HepG2 (cell line): ENCODE measurements around the gene ETFA. TPM values are rescaled to one million over a fixed set of nuclear protein-coding genes. Genes with fewer than 3 reads are reported as not detected.

Source experiments
- BORCS8-MEF2B ChIP-seq: sonication (generic); formaldehyde crosslinking; IDR thresholded peaks from 2 replicates; pipeline ENCODE4 v1.8.0; 2022; ENCODE audit warnings: mild to moderate bottlenecking, missing genetic modification reagents
- CBFB ChIP-seq: sonication (generic); formaldehyde crosslinking; IDR thresholded peaks from 2 replicates; pipeline ENCODE4 v1.4.0; 2020; ENCODE audit warnings: missing genetic modification reagents
- ESRRA ChIP-seq: sonication (generic); formaldehyde crosslinking; IDR thresholded peaks from 2 replicates; pipeline ENCODE4 v1.5.1; 2020; ENCODE audit warnings: mild to moderate bottlenecking, low read depth, missing genetic modification reagents
- GATAD1 ChIP-seq: IDR thresholded peaks from 2 replicates; pipeline ENCODE4 v1.6.1; 2016; ENCODE audit warnings: missing genetic modification reagents, missing compliant biosample characterization
- KAT8 ChIP-seq: IDR thresholded peaks from 2 replicates; pipeline ENCODE4 v1.6.1; 2016; ENCODE audit warnings: missing genetic modification reagents, missing compliant biosample characterization
- LCORL ChIP-seq, 2 experiments: fragments of 450-650 bp in 1 of 2; sonication (generic) in 1 of 2; formaldehyde crosslinking in 1 of 2; IDR thresholded peaks; 2 replicates each; pipeline versions ENCODE4 v1.5.0 to v1.6.1; 2017 to 2020; ENCODE audit warnings: antibody characterized with exemption in 1 of 2, missing genetic modification reagents in 1 of 2
- NPAS2 ChIP-seq: sonication (generic); formaldehyde crosslinking; IDR thresholded peaks from 2 replicates; pipeline ENCODE4 v1.8.0; 2022; ENCODE audit warnings: mild to moderate bottlenecking, missing genetic modification reagents, borderline replicate concordance
- RBM22 ChIP-seq: fragments of 200-400 bp; formaldehyde crosslinking; optimal IDR thresholded peaks from 2 replicates; pipeline ENCODE3; 2017; ENCODE audit warnings: mild to moderate bottlenecking, low read length, moderate library complexity
- SMAD1 ChIP-seq: sonication (generic); formaldehyde crosslinking; IDR thresholded peaks from 2 replicates; pipeline ENCODE4 v1.4.0; 2020; ENCODE audit warnings: missing genetic modification reagents, low read depth, mild to moderate bottlenecking, borderline replicate concordance
- TCF12 ChIP-seq, 2 experiments: fragments of 450-650 bp in 1 of 2; sonication (generic) in 1 of 2; formaldehyde crosslinking in 1 of 2; IDR thresholded peaks; 2 replicates each; pipeline versions ENCODE4 v1.6.1 to v1.8.0; 2017 to 2022; ENCODE audit warnings: antibody characterized with exemption in 1 of 2, mild to moderate bottlenecking in 1 of 2, missing genetic modification reagents in 1 of 2, moderate library complexity in 1 of 2
- ZBTB21 ChIP-seq: sonication (generic); formaldehyde crosslinking; IDR thresholded peaks from 2 replicates; pipeline ENCODE4 v1.4.0; 2020; ENCODE audit warnings: missing genetic modification reagents
- ZBTB26 ChIP-seq: IDR thresholded peaks from 2 replicates; pipeline ENCODE4 v1.6.1; 2016; ENCODE audit warnings: missing compliant biosample characterization, missing genetic modification reagents, borderline replicate concordance
- ZFP91 ChIP-seq: sonication (generic); formaldehyde crosslinking; IDR thresholded peaks from 2 replicates; pipeline ENCODE4 v1.9.0; 2022; ENCODE audit warnings: missing genetic modification reagents, mild to moderate bottlenecking, borderline replicate concordance
- ZNF138 ChIP-seq: sonication (generic); formaldehyde crosslinking; IDR thresholded peaks from 2 replicates; pipeline ENCODE4 v1.5.0; 2020; ENCODE audit warnings: mild to moderate bottlenecking, low read depth, missing genetic modification reagents
- ZNF143 ChIP-seq: sonication (generic); formaldehyde crosslinking; IDR thresholded peaks from 2 replicates; pipeline ENCODE4 v1.4.0; 2020; ENCODE audit warnings: missing genetic modification reagents
- ZNF232 ChIP-seq: sonication (generic); formaldehyde crosslinking; IDR thresholded peaks from 2 replicates; pipeline ENCODE4 v1.4.0; 2020; ENCODE audit warnings: missing genetic modification reagents, borderline replicate concordance
- ZNF30 ChIP-seq: sonication (generic); formaldehyde crosslinking; IDR thresholded peaks from 2 replicates; pipeline ENCODE4 v1.5.0; 2020; ENCODE audit warnings: mild to moderate bottlenecking, missing genetic modification reagents
- ZNF430 ChIP-seq: sonication (generic); formaldehyde crosslinking; IDR thresholded peaks from 2 replicates; pipeline ENCODE4 v1.9.0; 2021; ENCODE audit warnings: mild to moderate bottlenecking, missing genetic modification reagents
- ZNF431 ChIP-seq: sonication (generic); formaldehyde crosslinking; IDR thresholded peaks from 2 replicates; pipeline ENCODE4 v1.9.0; 2022; ENCODE audit warnings: missing genetic modification reagents, low read depth, mild to moderate bottlenecking, borderline replicate concordance
- ZNF674 ChIP-seq: sonication (generic); formaldehyde crosslinking; IDR thresholded peaks from 2 replicates; pipeline ENCODE4 v1.5.0; 2020; ENCODE audit warnings: low read depth, mild to moderate bottlenecking, missing genetic modification reagents
- polyA plus RNA-seq, 8 experiments: library from polyadenylated mRNA; depleted of rRNA in 3 of 8; stranded (reverse) in 7 of 8; unstranded in 1 of 8; fragments of >200 nt; fragmentation: Illumina TruSeq in 4 of 8; extraction: Trizol in 4 of 8; gene quantifications; 2 replicates each; pipeline versions ENCODE4 v1.2.1 to v1.2.3, GENCODE V29; 2011 to 2016; ENCODE audit warnings: low read depth in 4 of 8, missing spikeins in 1 of 8, mixed read lengths in 1 of 8; ENCODE audit not compliant: insufficient read depth in 1 of 8
- total RNA-seq, 5 experiments: library from RNA; depleted of rRNA; stranded (reverse); fragments of >200 nt; fragmentation: Illumina TruSeq; extraction: Trizol; gene quantifications; 2 replicates each; pipeline ENCODE4 v1.2.3, GENCODE V29; 2016; ENCODE audit warnings: low read depth in 1 of 5
- TF ChIP-seq, protein P1 (sequence below): sonication (generic); formaldehyde crosslinking; IDR thresholded peaks from 2 replicates; pipeline ENCODE4 v1.4.0; 2020; ENCODE audit warnings: missing genetic modification reagents, borderline replicate concordance

The ETFA gene
- total and polyA plus RNA-seq, 2 of the 13 experiments (the other 11 are each of a cell fraction or from before 2014, with no cell fraction given) = 291 to 396 TPM

- TF ChIP-seq NPAS2 (no peak), SMAD1 (CRISPR knock-in tag) (no peak), ZNF674 (CRISPR knock-in tag) (no peak), ZNF430 (CRISPR knock-in tag) (peak; percentile 32; the same call in 1 of the 2 replicates), ZNF138 (CRISPR knock-in tag) (no peak), ESRRA (CRISPR knock-in tag) (peak; percentile 77; the same call in 1 of the 2 replicates), TCF12 (IDR thresholded peaks at IDR 0.05) (no peak), TCF12 (CRISPR knock-in tag; IDR thresholded peaks at IDR 0.05) (no peak), LCORL (IDR thresholded peaks at IDR 0.05) (no peak), LCORL (CRISPR knock-in tag; IDR thresholded peaks at IDR 0.05) (no peak), CBFB (CRISPR knock-in tag) (0 out of 2 replicates have a peak, but pooled peaks have one; percentile 39), ZNF30 (CRISPR knock-in tag) (no peak), GATAD1 (CRISPR knock-in tag) (0 out of 2 replicates have a peak, but pooled peaks have one; percentile 33), ZBTB21 (CRISPR knock-in tag) (no peak), BORCS8-MEF2B (CRISPR knock-in tag) (no peak; the same call in 1 of the 2 replicates), ZNF232 (CRISPR knock-in tag) (0 out of 2 replicates have a peak, but pooled peaks have one; percentile 59), ZNF143 (no peak), KAT8 (peak; percentile 46; the same call in 1 of the 2 replicates), ZFP91 (CRISPR knock-in tag) (peak; percentile 57; the same call in 1 of the 2 replicates), ZBTB26 (0 out of 2 replicates have a peak, but pooled peaks have one; percentile 27), RBM22 (no peak), ZNF431 (CRISPR knock-in tag) (peak; percentile 74; the same call in 1 of the 2 replicates)
- TF ChIP-seq, protein P1, sequence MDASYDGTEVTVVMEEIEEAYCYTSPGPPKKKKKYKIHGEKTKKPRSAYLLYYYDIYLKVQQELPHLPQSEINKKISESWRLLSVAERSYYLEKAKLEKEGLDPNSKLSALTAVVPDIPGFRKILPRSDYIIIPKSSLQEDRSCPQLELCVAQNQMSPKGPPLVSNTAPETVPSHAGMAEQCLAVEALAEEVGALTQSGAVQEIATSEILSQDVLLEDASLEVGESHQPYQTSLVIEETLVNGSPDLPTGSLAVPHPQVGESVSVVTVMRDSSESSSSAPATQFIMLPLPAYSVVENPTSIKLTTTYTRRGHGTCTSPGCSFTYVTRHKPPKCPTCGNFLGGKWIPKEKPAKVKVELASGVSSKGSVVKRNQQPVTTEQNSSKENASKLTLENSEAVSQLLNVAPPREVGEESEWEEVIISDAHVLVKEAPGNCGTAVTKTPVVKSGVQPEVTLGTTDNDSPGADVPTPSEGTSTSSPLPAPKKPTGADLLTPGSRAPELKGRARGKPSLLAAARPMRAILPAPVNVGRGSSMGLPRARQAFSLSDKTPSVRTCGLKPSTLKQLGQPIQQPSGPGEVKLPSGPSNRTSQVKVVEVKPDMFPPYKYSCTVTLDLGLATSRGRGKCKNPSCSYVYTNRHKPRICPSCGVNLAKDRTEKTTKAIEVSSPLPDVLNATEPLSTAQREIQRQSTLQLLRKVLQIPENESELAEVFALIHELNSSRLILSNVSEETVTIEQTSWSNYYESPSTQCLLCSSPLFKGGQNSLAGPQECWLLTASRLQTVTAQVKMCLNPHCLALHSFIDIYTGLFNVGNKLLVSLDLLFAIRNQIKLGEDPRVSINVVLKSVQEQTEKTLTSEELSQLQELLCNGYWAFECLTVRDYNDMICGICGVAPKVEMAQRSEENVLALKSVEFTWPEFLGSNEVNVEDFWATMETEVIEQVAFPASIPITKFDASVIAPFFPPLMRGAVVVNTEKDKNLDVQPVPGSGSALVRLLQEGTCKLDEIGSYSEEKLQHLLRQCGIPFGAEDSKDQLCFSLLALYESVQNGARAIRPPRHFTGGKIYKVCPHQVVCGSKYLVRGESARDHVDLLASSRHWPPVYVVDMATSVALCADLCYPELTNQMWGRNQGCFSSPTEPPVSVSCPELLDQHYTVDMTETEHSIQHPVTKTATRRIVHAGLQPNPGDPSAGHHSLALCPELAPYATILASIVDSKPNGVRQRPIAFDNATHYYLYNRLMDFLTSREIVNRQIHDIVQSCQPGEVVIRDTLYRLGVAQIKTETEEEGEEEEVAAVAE (CRISPR knock-in tag) = no peak
These were observed 114.7 kb downstream of the ETFA start (continued) for GRCh38 chr15:76196269-76197231.
